SK-N-SH (cell line): Measurements from ENCODE around the gene ASMTL. TPM values are rescaled to one million over a fixed set of nuclear protein-coding genes. Genes with fewer than 3 reads are reported as not detected.

Source experiments
- CTCF ChIA-PET: fragments of 300-600, 350-600 bp; formaldehyde crosslinking; extraction: SDS; loops from one replicate; lab custom pipeline; 2021; lab: Yijun Ruan, JAX
- POLR2A ChIA-PET: fragments of 350-600 bp; sonication (Branson Sonifier 250); formaldehyde crosslinking; extraction: SDS; loops from one replicate; lab custom pipeline; 2020; ENCODE audit warnings: antibody characterized with exemption, inconsistent platforms; lab: Yijun Ruan, JAX
- DNase-seq: peaks from one replicate; pipeline ENCODE4 v3.0.0; 2012
- H2AFZ ChIP-seq: fragments of 200-600 bp; sonication (generic); 2 replicates; pipeline ENCODE4 v1.8.1; 2016; ENCODE audit warnings: antibody characterized with exemption, mild to moderate bottlenecking, low read depth
- H3F3A ChIP-seq: fragments of 200-600 bp; sonication (generic); replicated peaks from 2 replicates; pipeline ENCODE3; 2016; ENCODE audit warnings: antibody characterized with exemption, mild to moderate bottlenecking; ENCODE audit not compliant: insufficient read depth
- H3K27ac ChIP-seq, 2 experiments: fragments of 200-500 bp in 1 of 2; fragments of 200-600 bp in 1 of 2; sonication (Bioruptor generic) in 1 of 2; sonication (generic), shearing (Covaris generic) in 1 of 2; 2 replicates each; pipeline versions ENCODE4 v1.5.1 to v1.6.1; 2014 to 2016; ENCODE audit warnings: low read depth in 2 of 2, inconsistent platforms in 1 of 2, low read length in 1 of 2, mild to moderate bottlenecking in 1 of 2, mixed read lengths in 1 of 2
- H3K27me3 ChIP-seq: fragments of 200-600 bp; sonication (generic), shearing (Covaris generic); 2 replicates; pipeline ENCODE4 v1.6.1; 2016; ENCODE audit warnings: mixed run types; ENCODE audit not compliant: insufficient read depth
- H3K36me3 ChIP-seq, 2 experiments: fragments of 200-500 bp in 1 of 2; fragments of 200-600 bp in 1 of 2; sonication (Bioruptor generic) in 1 of 2; sonication (generic) in 1 of 2; replicated peaks in 1 of 2; 2 replicates each; pipeline versions ENCODE3 to v1.5.1; 2014 to 2016; ENCODE audit warnings: low read length in 1 of 2, mild to moderate bottlenecking in 1 of 2; ENCODE audit not compliant: insufficient read depth in 2 of 2, control insufficient read depth in 1 of 2
- H3K4me1 ChIP-seq, 2 experiments: fragments of 200-500 bp in 1 of 2; fragments of 200-600 bp in 1 of 2; sonication (Bioruptor generic) in 1 of 2; sonication (generic), shearing (Covaris generic) in 1 of 2; 2 replicates each; pipeline versions ENCODE4 v1.5.1 to v1.6.1; 2014 to 2016; ENCODE audit warnings: low read depth in 1 of 2, low read length in 1 of 2, mixed run types in 1 of 2; ENCODE audit not compliant: insufficient read depth in 2 of 2, control insufficient read depth in 1 of 2
- H3K4me2 ChIP-seq: fragments of 200-600 bp; sonication (generic), shearing (Covaris generic); 2 replicates; pipeline ENCODE4 v1.6.1; 2017; ENCODE audit warnings: mixed run types
- H3K4me3 ChIP-seq, 2 experiments: fragments of 200-500 bp in 1 of 2; fragments of 200-600 bp in 1 of 2; sonication (Bioruptor generic) in 1 of 2; sonication (generic), shearing (Covaris generic) in 1 of 2; 2 replicates each; pipeline versions ENCODE4 v1.5.1 to v1.8.1; 2014 to 2016; ENCODE audit warnings: low read depth in 2 of 2, inconsistent platforms in 1 of 2, low read length in 1 of 2, mild to moderate bottlenecking in 1 of 2, mixed read lengths in 1 of 2, moderate library complexity in 1 of 2
- H3K79me2 ChIP-seq: fragments of 200-600 bp; sonication (generic); 2 replicates; pipeline ENCODE4 v1.8.1; 2017; ENCODE audit warnings: mild to moderate bottlenecking; ENCODE audit not compliant: insufficient read depth
- H3K9ac ChIP-seq: fragments of 200-600 bp; sonication (generic); 2 replicates; pipeline ENCODE4 v1.6.1; 2017; ENCODE audit warnings: mixed run types
- H3K9me2 ChIP-seq: fragments of 200-600 bp; sonication (generic); 2 replicates; pipeline ENCODE4 v1.6.1; 2017; ENCODE audit warnings: mixed run types
- H3K9me3 ChIP-seq: fragments of 200-600 bp; sonication (generic); 2 replicates; pipeline ENCODE4 v1.6.1; 2017; ENCODE audit warnings: mixed run types, mild to moderate bottlenecking, moderate library complexity
- H4K20me1 ChIP-seq: fragments of 200-600 bp; sonication (generic); 2 replicates; pipeline ENCODE4 v1.6.1; 2017; ENCODE audit warnings: mild to moderate bottlenecking, mixed run types; ENCODE audit not compliant: insufficient read depth
- CHD2 ChIP-seq: fragments of 150-350 bp; IDR thresholded peaks from 2 replicates; pipeline ENCODE4 v1.6.1; 2018; ENCODE audit warnings: low read length; ENCODE audit not compliant: partially characterized antibody
- CTCF ChIP-seq: fragments of 200-600 bp; sonication (generic); IDR thresholded peaks from 2 replicates; pipeline ENCODE4 v1.6.1; 2017; ENCODE audit warnings: antibody characterized with exemption, mild to moderate bottlenecking, moderate library complexity
- FOXM1 ChIP-seq: IDR thresholded peaks from 2 replicates; pipeline ENCODE4 v1.4.0; 2012; ENCODE audit warnings: low read depth, mild to moderate bottlenecking
- GABPA ChIP-seq: IDR thresholded peaks from 2 replicates; pipeline ENCODE4 v1.4.0; 2012; ENCODE audit warnings: low read depth, mild to moderate bottlenecking
- JUND ChIP-seq: IDR thresholded peaks from 2 replicates; pipeline ENCODE4 v1.4.0; 2012
- MEF2A ChIP-seq: IDR thresholded peaks from 2 replicates; pipeline ENCODE4 v1.4.0; 2012; ENCODE audit warnings: low read depth, borderline replicate concordance
- MXI1 ChIP-seq: IDR thresholded peaks from 2 replicates; pipeline ENCODE4 v1.6.1; 2012; ENCODE audit warnings: mild to moderate bottlenecking, low read depth, low read length, improper control_type of control experiment
- PBX3 ChIP-seq: IDR thresholded peaks from 2 replicates; pipeline ENCODE4; 2012
- RCOR1 ChIP-seq: fragments of 150-350 bp; IDR thresholded peaks from 2 replicates; pipeline ENCODE4 v1.6.1; 2017; ENCODE audit warnings: antibody characterized with exemption, low read length
- REST ChIP-seq: IDR thresholded peaks from 2 replicates; pipeline ENCODE4 v1.6.1; 2012; ENCODE audit warnings: mild to moderate bottlenecking, low read depth, low read length, moderate library complexity
- RFX5 ChIP-seq: IDR thresholded peaks from 2 replicates; pipeline ENCODE4 v1.6.1; 2012; ENCODE audit warnings: mild to moderate bottlenecking, improper control_type of control experiment, low read length
- RXRA ChIP-seq: IDR thresholded peaks from 2 replicates; pipeline ENCODE4 v1.4.0; 2012; ENCODE audit warnings: low read depth, mild to moderate bottlenecking, borderline replicate concordance
- SMC3 ChIP-seq: IDR thresholded peaks from 2 replicates; pipeline ENCODE4 v1.6.1; 2012; ENCODE audit warnings: low read depth, low read length, improper control_type of control experiment
- TEAD4 ChIP-seq: IDR thresholded peaks from 2 replicates; pipeline ENCODE4 v1.4.0; 2012; ENCODE audit warnings: mild to moderate bottlenecking, borderline replicate concordance; ENCODE audit not compliant: insufficient read depth
- USF1 ChIP-seq: IDR thresholded peaks from 2 replicates; pipeline ENCODE4 v1.4.0; 2012; ENCODE audit warnings: low read depth, borderline replicate concordance
- YY1 ChIP-seq: IDR thresholded peaks from 2 replicates; pipeline ENCODE4 v1.4.0; 2012; ENCODE audit warnings: low read depth, mild to moderate bottlenecking
- WGBS: methylation state at CpG from one replicate; pipeline ENCODE4 v1.1.6; 2017; ENCODE audit warnings: low lambda C conversion rate; 5-methylcytosine and 5-hydroxymethylcytosine counted together
- polyA plus RNA-seq, 3 experiments: library from polyadenylated mRNA; depleted of rRNA; stranded (reverse); fragments of >200 nt; gene quantifications; 2 replicates each; pipeline ENCODE4 v1.2.3, GENCODE V29; 2012

ASMTL gene
- polyA plus RNA-seq, 1 of the 3 experiments (the other 2 are of a cell fraction), result 37.7 TPM

GRCh38 chrX:1464971-1465285, 12.2 kb upstream of the ASMTL start:
- H3K9me3 ChIP-seq, result no peaks in the 10 kb centered on the region
- H3K4me1 ChIP-seq, result peaks cover 0 to 10% of the 10 kb centered on the region in 2 experiments; a peak in 1 of 4 replicates
- no peak overlapping the region for H2AFZ ChIP-seq
- no peak overlapping the region for H3K9ac ChIP-seq
- no peak overlapping the region for H3K4me3 ChIP-seq
- no peaks in the 10 kb centered on the region for H3K9me2 ChIP-seq
- H3K79me2 ChIP-seq, result no peaks in the 10 kb centered on the region
- 33% methylated on average over 11 of the region's 12 CpGs for WGBS
- no peak for DNase-seq
- ChIA-PET POLR2A (no interaction called here), CTCF (no interaction called here)
- H3F3A ChIP-seq, result peaks cover 15% of the 10 kb centered on the region
- TF ChIP-seq MEF2A (no peak), PBX3 (no peak), GABPA (no peak), CTCF (no peak), TEAD4 (no peak), SMC3 (no peak)
- peaks cover 32% of the 10 kb centered on the region; the same call in 1 of the 2 replicates for H3K27me3 ChIP-seq
- H3K36me3 ChIP-seq, result no peaks in the 10 kb centered on the region
- H4K20me1 ChIP-seq, result no peaks in the 10 kb centered on the region
- no peak overlapping the region for H3K27ac ChIP-seq
- no peak overlapping the region for H3K4me2 ChIP-seq

DNA sequence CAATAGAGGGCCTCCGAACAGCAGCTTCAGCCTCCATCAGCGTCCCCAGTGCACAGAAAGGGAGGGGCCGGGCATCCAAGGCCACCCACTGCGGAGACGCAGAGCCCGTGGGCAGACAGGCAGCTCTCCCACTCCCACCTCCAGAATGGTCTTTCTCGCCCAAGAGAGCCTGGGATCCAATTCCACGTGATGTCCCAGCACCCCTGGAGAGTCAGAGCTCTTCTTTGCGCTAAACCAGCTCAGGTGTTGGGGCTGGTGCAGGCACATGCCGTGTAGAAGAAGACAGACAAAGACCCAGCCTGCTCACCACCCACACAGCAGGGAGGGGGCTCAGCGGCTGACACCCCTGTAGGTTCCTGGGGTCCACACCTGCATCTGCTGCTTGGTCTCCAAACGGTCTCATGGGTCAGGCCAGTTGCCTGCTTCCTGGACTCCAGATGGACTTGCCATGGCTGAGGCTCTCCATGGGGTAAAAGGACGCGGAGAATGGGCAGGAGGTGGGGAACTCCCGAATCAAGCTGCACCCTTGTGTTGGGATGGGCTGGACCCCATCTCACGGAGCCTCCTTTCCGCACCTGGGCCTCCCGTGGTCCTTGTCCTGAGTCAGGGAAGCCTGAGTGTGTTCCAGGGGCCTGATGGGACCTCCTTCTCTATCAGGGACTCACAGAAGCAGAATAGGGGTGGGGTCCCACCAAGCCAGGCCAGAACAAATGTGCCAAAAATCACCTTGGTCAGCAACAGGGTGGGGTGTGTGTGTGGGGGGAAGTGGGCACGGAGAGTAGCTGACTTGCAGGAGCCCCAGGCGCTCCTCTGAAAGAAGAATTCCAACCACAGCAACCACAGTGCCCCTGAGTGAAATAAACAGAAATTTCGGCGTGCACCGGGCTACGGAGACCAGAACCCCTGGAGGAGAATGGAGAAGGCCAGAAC, 11.6 kb upstream of the ASMTL start:
- H4K20me1 ChIP-seq, result no peaks in the 10 kb centered on the region
- H2AFZ ChIP-seq, result no peak overlapping the region
- H3K9ac ChIP-seq, result no peak overlapping the region
- H3F3A ChIP-seq, result peaks cover 15% of the 10 kb centered on the region
- H3K27ac ChIP-seq, result no peak overlapping the region
- H3K79me2 ChIP-seq, result no peaks in the 10 kb centered on the region
- peaks cover 32% of the 10 kb centered on the region; the same call in 1 of the 2 replicates for H3K27me3 ChIP-seq
- no peak overlapping the region for H3K4me3 ChIP-seq
- no peak overlapping the region for H3K4me2 ChIP-seq
- DNase-seq, result no peak
- WGBS, result 20% methylated on average over 18 of the region's 24 CpGs
- ChIA-PET CTCF (no interaction called here), POLR2A (no interaction called here)
- no peaks in the 10 kb centered on the region for H3K9me3 ChIP-seq
- no peaks in the 10 kb centered on the region for H3K9me2 ChIP-seq
- TF ChIP-seq CHD2 (no peak), MXI1 (no peak), RCOR1 (no peak), FOXM1 (no peak), USF1 (no peak), YY1 (no peak), RFX5 (no peak), JUND (no peak), RXRA (no peak), REST (no peak)
- H3K4me1 ChIP-seq, result peaks cover 0 to 10% of the 10 kb centered on the region in 2 experiments; a peak in 1 of 4 replicates
- H3K36me3 ChIP-seq, result no peaks in the 10 kb centered on the region
